SJCRH30 (cell line): ENCODE results near the gene SYCP2. TPM values are rescaled to one million over a fixed set of nuclear protein-coding genes. Genes with fewer than 3 reads are reported as not detected.

Experiments used
- DNase-seq, 2 experiments: peaks; one replicate each; pipeline ENCODE4 v3.0.0-alpha.2; 2015 to 2020
- H3K27ac ChIP-seq: fragments of 250-450 bp; sonication (Bioruptor Pico); 2 replicates; pipeline ENCODE4 v1.5.1; 2020; ENCODE audit warnings: mild to moderate bottlenecking, moderate library complexity
- H3K27me3 ChIP-seq: fragments of 250-450 bp; sonication (Bioruptor Pico); 2 replicates; pipeline ENCODE4 v1.5.1; 2020; ENCODE audit warnings: mild to moderate bottlenecking, moderate library complexity
- H3K36me3 ChIP-seq: fragments of 250-450 bp; sonication (Bioruptor Pico); 2 replicates; pipeline ENCODE4 v1.5.1; 2020; ENCODE audit warnings: mild to moderate bottlenecking, moderate library complexity
- H3K4me1 ChIP-seq: fragments of 250-450 bp; sonication (Bioruptor Pico); 2 replicates; pipeline ENCODE4 v1.5.1; 2020; ENCODE audit warnings: mild to moderate bottlenecking, moderate library complexity
- H3K4me3 ChIP-seq: fragments of 250-450 bp; sonication (Bioruptor Pico); 2 replicates; pipeline ENCODE4 v1.5.1; 2020; ENCODE audit warnings: mild to moderate bottlenecking, moderate library complexity
- H3K9me3 ChIP-seq: fragments of 250-450 bp; sonication (Bioruptor Pico); replicated peaks from 2 replicates; pipeline ENCODE4 v1.5.1; 2020; ENCODE audit warnings: mild to moderate bottlenecking, moderate library complexity
- total RNA-seq: library from RNA; depleted of rRNA; stranded (reverse); fragments of >200 nt; shearing (Covaris generic); gene quantifications from 2 replicates; pipeline ENCODE4 v1.2.3, GENCODE V29; 2014

Gene SYCP2
- total RNA-seq, 1 experiment from 2014 or later: 0.75 TPM

DNA sequence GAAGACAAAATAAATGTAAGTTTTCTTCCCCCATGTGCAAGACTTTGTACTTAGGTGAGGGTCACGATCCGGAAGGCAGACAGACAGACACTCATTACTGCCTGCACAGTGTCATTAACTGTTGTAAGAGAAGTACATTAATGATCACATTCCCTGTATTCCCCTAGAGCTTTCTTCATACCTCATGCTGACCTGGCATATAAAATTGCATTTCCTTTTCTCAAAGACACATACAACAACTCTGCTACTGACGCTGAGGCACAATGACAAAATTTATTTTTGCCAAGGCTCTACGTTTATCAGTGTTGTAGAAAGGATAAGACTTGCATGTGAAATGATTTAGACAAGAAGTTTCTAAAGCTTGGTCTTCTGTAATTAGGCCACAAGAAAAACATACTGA lies 3.0 kb upstream of the SYCP2 start:
- Histone ChIP-seq H3K4me3 (no peak overlapping the region), H3K9me3 (no peaks in the 10 kb centered on the region), H3K27ac (no peak overlapping the region), H3K27me3 (no peaks in the 10 kb centered on the region), H3K4me1 (peaks cover 8% of the 10 kb centered on the region; the same call in 1 of the 2 replicates), H3K36me3 (no peaks in the 10 kb centered on the region)
- no peak for DNase-seq

DNA sequence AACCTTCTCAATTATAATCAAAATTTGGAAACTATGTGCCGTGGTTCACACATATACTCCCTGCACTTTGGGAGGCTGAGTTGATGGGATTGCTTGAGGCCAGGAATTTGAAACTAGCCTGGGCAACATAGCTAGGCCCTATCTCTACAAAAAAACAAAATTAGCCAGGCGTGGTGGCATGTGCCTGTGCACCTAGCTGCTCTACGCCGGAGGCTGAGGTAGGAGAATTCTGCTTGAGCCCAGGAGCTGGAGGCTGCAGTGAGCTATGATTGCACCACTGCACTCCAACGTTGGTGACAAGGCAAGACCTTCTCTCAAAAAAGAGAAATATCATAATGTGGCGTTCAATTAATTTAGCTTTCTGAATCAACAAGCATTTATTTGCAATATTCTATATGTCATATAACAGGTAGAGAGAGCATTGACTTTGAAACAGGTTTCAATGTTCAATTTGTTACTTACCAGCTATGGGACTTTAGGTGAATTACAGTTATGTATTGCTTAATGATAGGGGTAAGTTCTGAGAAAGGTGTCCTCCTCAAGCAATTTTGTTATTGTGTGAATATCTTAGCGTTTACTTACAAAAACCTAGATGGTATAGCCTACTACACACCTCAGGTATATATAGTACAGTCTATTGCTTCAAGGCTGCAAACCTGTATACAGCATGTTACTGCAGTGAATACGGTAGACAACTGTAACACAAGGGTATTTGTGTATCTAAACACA lies 2.2 kb upstream of the SYCP2 start:
- no peak overlapping the region for H3K27ac ChIP-seq
- no peaks in the 10 kb centered on the region for H3K36me3 ChIP-seq
- H3K4me1 ChIP-seq: 0 out of 2 replicates have a peak, but pooled peaks cover 6% of the 10 kb centered on the region
- no peak for DNase-seq
- no peaks in the 10 kb centered on the region for H3K9me3 ChIP-seq
- H3K27me3 ChIP-seq: no peaks in the 10 kb centered on the region
- H3K4me3 ChIP-seq: no peak overlapping the region

DNA sequence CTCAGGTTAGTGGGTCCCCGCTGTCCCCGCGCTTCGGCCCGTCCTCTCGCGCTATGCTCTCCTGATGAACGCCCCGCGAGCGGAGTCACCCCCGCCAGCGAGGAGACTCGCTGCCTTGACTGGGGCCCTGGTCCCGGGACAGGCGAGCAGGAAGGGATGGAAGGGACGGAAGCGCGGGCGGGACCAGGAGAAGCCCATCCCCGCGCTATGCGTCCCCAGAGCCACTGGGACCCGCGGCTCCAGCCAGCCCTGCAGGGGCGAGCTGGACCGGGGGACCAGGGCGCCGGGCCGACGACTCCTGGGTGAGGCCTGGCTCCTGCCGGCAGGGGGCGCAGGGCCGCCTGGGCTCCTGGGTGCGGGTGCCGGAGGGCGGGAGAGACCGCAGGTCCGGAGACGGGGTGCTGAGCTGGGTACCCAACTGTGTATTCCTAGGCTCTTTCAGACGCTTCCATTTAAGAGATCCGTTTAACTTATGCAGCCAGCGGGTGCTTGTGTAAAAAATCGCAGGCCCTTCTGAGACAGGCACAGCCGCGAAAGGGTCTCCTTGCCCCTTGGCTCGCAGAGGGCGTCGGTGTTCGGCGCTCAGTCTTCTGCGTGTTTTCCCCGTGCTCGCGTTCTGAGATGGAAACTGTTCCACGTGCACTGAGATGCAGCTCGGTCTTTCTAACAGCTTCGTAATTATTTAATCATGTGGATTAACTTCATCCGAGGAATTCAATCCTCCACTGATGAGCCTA lies 580 bp upstream of the SYCP2 start:
- H3K9me3 ChIP-seq: no peaks in the 10 kb centered on the region
- no peak overlapping the region for H3K4me3 ChIP-seq
- no peak overlapping the region for H3K27ac ChIP-seq
- H3K4me1 ChIP-seq: 0 out of 2 replicates have a peak, but pooled peaks cover 6% of the 10 kb centered on the region
- no peak for DNase-seq
- H3K27me3 ChIP-seq: no peaks in the 10 kb centered on the region
- H3K36me3 ChIP-seq: no peaks in the 10 kb centered on the region

DNA sequence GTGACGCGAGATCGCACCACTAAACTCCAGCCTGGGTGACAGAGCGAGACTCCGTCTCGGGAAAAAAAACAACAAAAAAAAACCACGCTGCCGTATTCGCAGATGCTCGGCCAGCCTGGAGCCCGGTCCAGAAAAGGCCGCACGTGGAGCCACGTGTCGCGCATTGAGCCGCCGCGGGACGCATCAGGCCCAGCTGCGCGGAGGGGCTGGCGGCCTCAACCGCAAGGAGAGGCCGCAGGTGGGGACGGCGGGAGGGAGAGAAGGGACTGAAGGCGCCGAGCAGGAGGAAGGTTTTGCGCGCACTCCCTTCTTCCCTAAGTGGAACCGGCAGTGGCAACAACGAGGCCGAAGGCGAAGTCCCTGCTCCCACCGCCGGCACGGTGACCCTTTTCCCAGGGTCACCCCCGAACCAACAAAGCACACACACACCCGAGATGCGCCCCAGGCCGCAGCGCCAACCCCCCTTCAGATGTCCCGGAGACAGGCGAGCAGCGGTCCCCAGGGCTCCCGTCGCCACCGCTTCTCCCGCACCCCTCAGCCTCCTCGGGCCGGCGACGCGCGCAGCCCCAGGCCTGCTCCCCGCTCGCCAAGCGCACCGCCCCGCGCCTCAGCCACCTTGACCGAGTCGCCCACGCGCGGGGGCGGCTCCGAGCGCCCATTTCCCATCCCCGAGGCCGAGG lies 681 bp downstream of the SYCP2 start:
- Histone ChIP-seq H3K27me3 (no peaks in the 10 kb centered on the region), H3K9me3 (no peaks in the 10 kb centered on the region), H3K27ac (no peak overlapping the region), H3K4me1 (0 out of 2 replicates have a peak, but pooled peaks cover under 1% of the 10 kb centered on the region), H3K36me3 (no peaks in the 10 kb centered on the region), H3K4me3 (no peak overlapping the region)
- no peak for DNase-seq

DNA sequence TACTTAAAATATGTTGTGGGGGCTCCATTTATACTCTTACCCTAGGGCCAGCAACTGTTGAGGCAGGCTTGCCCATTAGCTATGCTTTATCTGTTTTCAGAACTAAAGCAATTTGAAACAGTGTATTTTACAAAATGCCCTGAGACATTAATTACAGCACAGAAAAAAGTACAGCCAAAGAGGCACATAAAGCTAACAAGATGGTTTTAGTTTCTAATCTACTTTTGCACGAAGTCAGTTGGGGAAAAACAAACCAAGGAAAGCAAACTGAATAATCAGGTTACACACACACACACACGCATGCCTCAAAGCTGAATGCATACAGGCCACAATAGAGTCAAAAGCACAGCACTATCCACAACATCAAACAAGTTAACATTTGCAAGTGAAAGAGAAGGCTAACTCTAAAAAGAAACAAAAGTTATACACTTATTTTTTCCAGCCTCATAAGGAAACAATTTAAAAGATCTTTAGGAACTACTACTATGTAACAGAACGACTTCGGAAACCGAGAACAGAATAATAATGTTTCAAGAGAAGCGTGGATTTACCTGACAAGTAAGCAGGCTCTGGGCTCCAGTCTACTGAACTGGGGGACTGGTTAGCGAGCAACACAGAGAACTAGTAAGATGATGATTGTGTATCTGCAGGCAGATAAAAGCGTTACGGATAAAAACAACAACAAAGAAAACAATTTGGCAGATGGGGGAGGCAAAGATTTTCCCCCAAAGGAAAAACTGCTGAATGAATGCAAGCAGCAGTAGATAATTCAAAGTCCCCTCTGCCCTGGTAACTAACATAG lies 1.7 kb downstream of the SYCP2 start:
- DNase-seq: no peak
- Histone ChIP-seq H3K4me1 (no peaks in the 10 kb centered on the region), H3K9me3 (no peaks in the 10 kb centered on the region), H3K27me3 (no peaks in the 10 kb centered on the region), H3K27ac (no peak overlapping the region), H3K4me3 (no peak overlapping the region), H3K36me3 (no peaks in the 10 kb centered on the region)

DNA sequence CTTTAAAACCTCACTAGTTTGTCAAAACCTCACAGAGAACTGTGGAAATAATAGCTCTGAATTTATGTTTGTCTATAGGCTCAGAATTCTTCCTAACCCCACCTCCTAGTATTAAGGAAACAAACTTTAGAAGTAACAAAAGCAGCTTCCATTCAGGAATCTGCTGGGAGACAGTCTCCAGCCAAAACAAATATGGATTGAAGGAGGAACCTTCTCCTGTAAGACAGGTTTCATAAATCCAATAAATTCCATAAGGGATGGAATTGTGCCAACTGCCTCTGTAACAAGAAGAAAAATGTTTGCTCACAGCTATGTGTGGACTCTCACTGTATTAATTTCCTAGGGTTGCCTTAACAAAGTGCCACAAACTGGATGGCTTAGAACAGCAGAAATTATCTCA lies 7.5 kb downstream of the SYCP2 start:
- no peaks in the 10 kb centered on the region for H3K9me3 ChIP-seq
- no peaks in the 10 kb centered on the region for H3K27me3 ChIP-seq
- no peak overlapping the region for H3K4me3 ChIP-seq
- H3K27ac ChIP-seq: no peak overlapping the region
- no peaks in the 10 kb centered on the region for H3K4me1 ChIP-seq
- peak in 1 of 2 experiments; percentile 29 for DNase-seq
- H3K36me3 ChIP-seq: no peaks in the 10 kb centered on the region

DNA sequence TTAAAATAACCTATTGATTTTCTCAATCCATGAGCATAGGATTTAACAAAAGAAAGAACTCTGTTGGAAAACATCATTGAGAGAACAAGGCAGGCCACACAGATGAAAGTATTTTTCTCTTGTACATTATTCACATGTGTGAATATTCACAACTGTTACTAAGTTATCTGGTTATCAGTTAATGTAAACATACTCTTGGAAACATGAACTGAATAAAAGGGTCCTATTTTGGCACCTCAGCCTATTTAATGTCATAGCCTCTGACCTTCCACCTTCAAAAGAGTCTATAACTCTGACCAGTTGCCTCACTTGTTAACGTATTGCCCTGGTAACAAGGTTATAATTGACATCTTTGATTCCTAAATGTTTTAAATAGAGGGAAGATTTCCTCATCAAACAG lies 8.1 kb downstream of the SYCP2 start:
- no peak for DNase-seq
- Histone ChIP-seq H3K4me1 (no peaks in the 10 kb centered on the region), H3K9me3 (no peaks in the 10 kb centered on the region), H3K4me3 (no peak overlapping the region), H3K36me3 (no peaks in the 10 kb centered on the region), H3K27ac (no peak overlapping the region), H3K27me3 (no peaks in the 10 kb centered on the region)

DNA sequence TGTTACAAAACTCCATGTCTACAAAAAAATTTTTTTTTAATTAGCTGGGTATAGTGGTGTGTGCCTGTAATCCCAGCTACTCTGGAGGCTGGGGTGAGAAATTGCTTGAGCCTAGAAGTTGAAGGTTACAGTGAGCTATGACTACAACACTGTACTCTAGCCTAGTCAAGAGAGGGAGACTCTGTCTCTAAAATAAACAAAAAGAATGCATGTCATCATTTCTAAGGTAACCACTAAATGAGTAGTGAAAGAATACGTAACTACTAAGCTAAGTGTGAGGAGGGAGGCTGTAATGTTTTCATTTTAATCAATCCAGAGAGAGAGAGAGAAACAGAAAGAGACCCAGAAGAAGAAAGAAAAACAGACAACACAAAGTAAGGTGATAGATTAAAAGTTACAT lies 9.9 kb downstream of the SYCP2 start:
- H3K4me1 ChIP-seq: no peaks in the 10 kb centered on the region
- no peaks in the 10 kb centered on the region for H3K36me3 ChIP-seq
- H3K27ac ChIP-seq: no peak overlapping the region
- H3K9me3 ChIP-seq: no peaks in the 10 kb centered on the region
- no peak for DNase-seq
- no peak overlapping the region for H3K4me3 ChIP-seq
- no peaks in the 10 kb centered on the region for H3K27me3 ChIP-seq

DNA sequence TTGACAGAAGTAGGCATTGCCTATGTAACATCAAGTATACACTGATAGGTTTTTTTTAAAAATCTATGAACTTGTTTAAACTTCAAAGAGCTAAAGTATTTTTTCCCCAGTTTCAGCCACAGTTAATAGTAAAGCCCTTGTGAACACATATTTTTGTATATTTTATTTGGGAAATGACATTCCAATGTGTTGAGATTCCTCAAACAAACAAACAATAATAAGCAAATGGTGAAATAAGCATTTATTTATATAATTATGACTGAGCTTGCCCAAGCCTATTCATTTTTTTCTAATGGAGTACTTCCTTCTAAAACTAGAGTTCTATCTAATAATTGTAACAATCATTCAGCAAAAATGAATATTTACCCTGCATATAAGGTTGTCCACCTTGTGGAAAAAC lies 12.5 kb downstream of the SYCP2 start:
- no peaks in the 10 kb centered on the region for H3K9me3 ChIP-seq
- no peaks in the 10 kb centered on the region for H3K36me3 ChIP-seq
- no peaks in the 10 kb centered on the region for H3K27me3 ChIP-seq
- H3K27ac ChIP-seq: no peak overlapping the region
- DNase-seq: no peak
- no peaks in the 10 kb centered on the region for H3K4me1 ChIP-seq
- H3K4me3 ChIP-seq: no peak overlapping the region

DNA sequence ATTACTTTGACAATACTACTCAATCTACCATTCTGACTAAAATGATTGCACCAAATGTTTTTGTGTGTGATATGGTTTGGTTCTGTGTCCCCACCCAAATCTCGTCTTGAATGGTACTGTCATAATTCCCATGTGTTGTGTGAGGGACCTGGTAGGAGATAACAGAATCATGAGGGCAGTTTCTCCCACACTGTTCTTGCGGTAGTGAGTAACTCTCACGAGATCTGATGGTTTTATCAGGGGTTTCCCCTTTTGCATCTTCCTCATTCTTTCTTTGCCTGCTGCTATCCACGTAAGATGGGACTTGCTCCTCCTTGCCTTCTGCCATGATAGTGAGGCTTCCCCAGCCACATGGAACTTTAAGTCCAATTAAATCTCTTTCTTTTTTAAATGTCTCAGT lies 20.8 kb downstream of the SYCP2 start:
- peaks cover 8% of the 10 kb centered on the region; the same call in 1 of the 2 replicates for H3K27me3 ChIP-seq
- H3K36me3 ChIP-seq: no peaks in the 10 kb centered on the region

DNA sequence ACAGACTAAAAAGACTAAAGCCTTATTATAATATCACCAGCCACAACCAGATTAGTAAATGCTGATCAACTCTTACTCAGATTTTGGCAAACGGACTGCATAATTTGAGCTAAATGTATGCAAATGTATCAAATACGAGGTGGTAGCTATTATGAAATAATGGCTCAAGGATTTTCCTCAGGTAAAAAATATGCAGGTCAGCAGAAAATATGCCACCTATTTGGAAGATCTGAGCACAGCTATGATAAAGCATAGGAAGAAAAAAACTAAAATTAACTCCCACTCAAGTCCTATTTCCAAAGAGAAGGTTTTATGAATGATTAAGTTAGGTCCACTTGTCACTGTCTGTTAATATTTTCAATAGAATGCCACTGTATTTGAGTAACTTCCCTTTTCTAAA lies 22.4 kb downstream of the SYCP2 start:
- H3K27ac ChIP-seq: no peak overlapping the region
- no peak for DNase-seq
- no peaks in the 10 kb centered on the region for H3K4me1 ChIP-seq
- no peaks in the 10 kb centered on the region for H3K9me3 ChIP-seq
- H3K27me3 ChIP-seq: peaks cover 8% of the 10 kb centered on the region; the same call in 1 of the 2 replicates
- no peak overlapping the region for H3K4me3 ChIP-seq
- no peaks in the 10 kb centered on the region for H3K36me3 ChIP-seq

More for the DNA sequence above, 20.8 kb downstream of the SYCP2 start:
- no peak overlapping the region for H3K4me3 ChIP-seq
- no peaks in the 10 kb centered on the region for H3K9me3 ChIP-seq
- DNase-seq: no peak
- H3K27ac ChIP-seq: no peak overlapping the region
- H3K4me1 ChIP-seq: no peaks in the 10 kb centered on the region

DNA sequence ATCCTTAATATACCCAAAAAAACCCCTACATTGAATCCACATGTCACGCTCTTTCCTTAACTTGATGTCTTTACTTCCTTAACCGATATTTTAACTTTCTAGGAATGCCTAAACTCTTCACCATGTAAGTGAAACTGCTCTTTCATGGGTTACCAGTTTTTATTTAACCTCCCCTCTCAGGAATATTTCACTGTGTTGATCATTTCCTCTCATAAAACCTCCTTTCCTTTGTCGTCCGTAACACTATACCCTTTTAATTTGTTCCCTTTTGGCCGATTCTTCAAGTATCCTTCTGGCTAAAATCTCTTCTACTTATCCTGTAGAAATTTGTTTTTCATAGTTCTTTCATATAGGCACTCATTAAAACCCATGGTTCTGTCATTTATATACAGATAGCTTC lies 24.6 kb downstream of the SYCP2 start:
- H3K4me1 ChIP-seq: peaks cover 2% of the 10 kb centered on the region; the same call in 1 of the 2 replicates
- DNase-seq: no peak
- peaks cover 5% of the 10 kb centered on the region; the same call in 1 of the 2 replicates for H3K27me3 ChIP-seq
- no peak overlapping the region for H3K4me3 ChIP-seq
- no peak overlapping the region for H3K27ac ChIP-seq
- H3K36me3 ChIP-seq: no peaks in the 10 kb centered on the region
- H3K9me3 ChIP-seq: no peaks in the 10 kb centered on the region

DNA sequence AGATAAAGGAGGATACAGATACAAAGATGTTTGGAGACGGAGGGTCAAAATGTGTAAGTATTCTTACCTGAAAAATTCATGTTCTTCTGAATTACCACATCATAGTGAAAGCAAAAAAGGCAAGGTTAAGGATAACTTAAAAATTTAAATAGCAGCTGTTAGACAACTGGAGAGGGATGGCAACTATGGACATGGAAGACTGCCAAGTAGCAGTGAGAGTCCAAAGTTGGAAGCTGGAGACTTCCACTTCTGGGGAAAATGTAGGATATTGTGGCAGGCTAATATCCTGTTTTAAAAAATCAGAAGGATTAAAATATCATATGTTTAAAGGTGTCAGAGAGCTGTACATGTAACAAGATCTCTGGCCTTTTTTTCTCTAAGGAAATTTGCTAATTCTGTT lies 29.8 kb downstream of the SYCP2 start:
- H3K27ac ChIP-seq: no peak overlapping the region
- peak; percentile 33 to 69 for DNase-seq
- H3K4me1 ChIP-seq: peaks cover 8% of the 10 kb centered on the region
- H3K27me3 ChIP-seq: no peaks in the 10 kb centered on the region; the same call in 1 of the 2 replicates
- no peak overlapping the region for H3K4me3 ChIP-seq
- no peaks in the 10 kb centered on the region for H3K36me3 ChIP-seq
- no peaks in the 10 kb centered on the region for H3K9me3 ChIP-seq

DNA sequence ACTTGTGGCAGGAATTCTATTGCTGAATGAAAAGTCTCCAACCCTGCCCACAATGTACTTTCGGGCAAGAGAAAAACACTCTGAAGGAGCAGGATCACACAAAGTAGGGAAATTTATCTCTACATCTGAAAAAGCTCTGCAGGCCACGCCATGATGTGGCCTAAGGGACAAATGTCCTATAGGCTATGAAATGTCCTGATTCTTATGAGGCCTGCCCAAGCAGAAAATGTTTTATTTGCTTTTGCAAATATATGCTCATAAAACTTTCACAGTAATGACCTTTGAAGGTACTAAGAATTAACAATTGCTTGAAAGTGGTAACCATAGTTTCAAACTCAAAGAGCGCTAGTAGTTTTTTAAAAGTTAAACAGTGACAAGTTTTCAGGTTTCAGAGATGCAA lies 31.0 kb downstream of the SYCP2 start:
- Histone ChIP-seq H3K27me3 (no peaks in the 10 kb centered on the region), H3K4me3 (no peak overlapping the region), H3K27ac (no peak overlapping the region), H3K4me1 (peaks cover 8% of the 10 kb centered on the region), H3K9me3 (no peaks in the 10 kb centered on the region), H3K36me3 (no peaks in the 10 kb centered on the region)
- DNase-seq: no peak
